Effector memory CD8-positive, alpha-beta T cell (primary cell): ENCODE results near the gene HSD17B2.
"Not testable (repeated sequence)": the region's sequence is repeated elsewhere in the genome, so short reads cannot be mapped to it uniquely, and the experiment has no call there.

Experiments
- ATAC-seq: fragments of 150-1000 bp; cut with Tn5 transposase; replicated peaks from 2 replicates; pipeline ENCODE4 v1.10.0; 2021; ENCODE audit warnings: mild to moderate bottlenecking, moderate library complexity
- DNase-seq, 3 experiments: peaks; one replicate each; pipeline ENCODE4 v3.0.0; 2021
- H3K27ac Mint-ChIP-seq, 2 donors: one replicate each; pipeline ENCODE4 v1.8.0; 2022; ENCODE audit warnings: mild to moderate bottlenecking in 2 of 2, mixed read lengths in 2 of 2, moderate library complexity in 2 of 2
- H3K27me3 Mint-ChIP-seq, 2 donors: one replicate each; pipeline ENCODE4 v1.8.0; 2022; ENCODE audit warnings: mixed read lengths in 2 of 2
- H3K36me3 Mint-ChIP-seq: one replicate; pipeline ENCODE4 v1.8.0; 2022; ENCODE audit warnings: mild to moderate bottlenecking, moderate library complexity, mixed read lengths; ENCODE audit not compliant: insufficient read depth
- H3K4me1 Mint-ChIP-seq, 2 donors: one replicate each; pipeline ENCODE4 v1.8.0; 2022; ENCODE audit warnings: low read depth in 2 of 2, mixed read lengths in 2 of 2
- H3K4me3 Mint-ChIP-seq, 2 donors: one replicate each; pipeline ENCODE4 v1.8.0; 2022; ENCODE audit warnings: mild to moderate bottlenecking in 2 of 2, mixed read lengths in 2 of 2, moderate library complexity in 2 of 2
- H3K9me3 Mint-ChIP-seq, 2 donors: one replicate each; pipeline ENCODE4 v1.8.0; 2022; ENCODE audit warnings: mixed read lengths in 2 of 2

HSD17B2 gene

GRCh38 chr16:82083710-82084353 is 48.8 kb downstream of the HSD17B2 start:
- peaks cover 0 to under 1% of the 10 kb centered on the region in 2 donors for H3K9me3 Mint-ChIP-seq
- peaks cover 6 to 12% of the 10 kb centered on the region in 2 donors for H3K27me3 Mint-ChIP-seq
- no peak for DNase-seq
- no peaks in the 10 kb centered on the region for H3K4me1 Mint-ChIP-seq
- H3K4me3 Mint-ChIP-seq: no peak overlapping the region
- no peak overlapping the region for H3K27ac Mint-ChIP-seq
- no peak for ATAC-seq
- no peaks in the 10 kb centered on the region for H3K36me3 Mint-ChIP-seq

GRCh38 chr16:82085011-82085779 is 50.1 kb downstream of the HSD17B2 start:
- H3K27ac Mint-ChIP-seq: no peak overlapping the region
- H3K27me3 Mint-ChIP-seq: peaks cover 6 to 12% of the 10 kb centered on the region in 2 donors
- no peaks in the 10 kb centered on the region for H3K36me3 Mint-ChIP-seq
- no peak for DNase-seq
- no peak overlapping the region for H3K4me3 Mint-ChIP-seq
- ATAC-seq: no peak
- H3K9me3 Mint-ChIP-seq: no peaks in the 10 kb centered on the region
- H3K4me1 Mint-ChIP-seq: no peaks in the 10 kb centered on the region

DNA sequence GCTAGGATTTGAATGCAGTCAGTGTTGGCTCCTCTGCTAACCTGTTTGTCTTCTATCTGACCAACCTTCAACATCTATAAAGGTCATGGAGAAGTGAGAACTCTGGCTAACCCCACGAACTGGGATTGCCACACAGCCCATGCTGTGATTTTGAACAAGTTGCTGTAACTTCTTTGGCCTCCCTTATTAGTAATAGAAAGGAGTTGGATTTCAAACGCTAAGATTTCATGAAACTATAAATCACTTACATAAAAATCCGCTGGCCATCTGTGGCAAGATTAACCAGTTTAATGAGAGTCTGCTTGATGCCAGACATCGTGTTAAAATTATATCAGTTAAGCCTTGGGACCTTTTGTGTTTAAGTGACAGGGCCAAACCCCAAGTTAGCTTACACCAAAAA is 53.4 kb downstream of the HSD17B2 start:
- H3K36me3 Mint-ChIP-seq: no peaks in the 10 kb centered on the region
- H3K27me3 Mint-ChIP-seq: peaks cover 9 to 22% of the 10 kb centered on the region in 2 donors
- no peak overlapping the region for H3K27ac Mint-ChIP-seq

GRCh38 chr16:82091241-82091640 is 56.2 kb downstream of the HSD17B2 start:
- H3K9me3 Mint-ChIP-seq: no peaks in the 10 kb centered on the region
- no peak for DNase-seq

More for the DNA sequence above, 53.4 kb downstream of the HSD17B2 start:
- no peak overlapping the region for H3K4me3 Mint-ChIP-seq
- H3K9me3 Mint-ChIP-seq: no peaks in the 10 kb centered on the region
- DNase-seq: no peak
- no peak for ATAC-seq
- no peaks in the 10 kb centered on the region for H3K4me1 Mint-ChIP-seq

DNA sequence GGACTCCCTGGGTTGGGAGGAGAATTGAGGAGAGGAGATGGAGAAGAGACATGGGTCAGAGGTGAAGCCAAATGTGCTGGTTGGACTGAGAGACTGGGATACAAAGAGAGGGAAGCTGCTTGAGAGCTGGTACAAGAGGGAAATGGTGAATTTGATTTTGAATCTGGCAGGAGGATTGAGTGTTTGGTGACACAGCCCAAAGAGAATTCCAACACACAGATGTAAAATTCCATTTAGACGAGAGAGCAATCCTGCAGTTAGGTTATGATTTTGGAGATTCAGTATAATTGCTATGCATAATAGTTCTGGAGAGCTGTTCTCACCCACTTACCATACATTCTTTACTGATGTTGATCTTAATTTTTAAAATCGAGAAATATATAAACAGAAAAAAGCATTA is 57.7 kb downstream of the HSD17B2 start:
- Mint-ChIP-seq H3K4me3 (no peak overlapping the region), H3K27me3 (peaks cover 9 to 30% of the 10 kb centered on the region in 2 donors), H3K4me1 (peaks cover 2 to 4% of the 10 kb centered on the region in 2 donors), H3K27ac (no peak overlapping the region), H3K36me3 (no peaks in the 10 kb centered on the region), H3K9me3 (no peaks in the 10 kb centered on the region)
- ATAC-seq (no peak), DNase-seq (no peak)

More at GRCh38 chr16:82091241-82091640, 56.2 kb downstream of the HSD17B2 start:
- peaks cover 9 to 25% of the 10 kb centered on the region in 2 donors for H3K27me3 Mint-ChIP-seq
- peaks cover 2 to 4% of the 10 kb centered on the region in 2 donors for H3K4me1 Mint-ChIP-seq
- no peak for ATAC-seq
- H3K36me3 Mint-ChIP-seq: no peaks in the 10 kb centered on the region
- H3K27ac Mint-ChIP-seq: no peak overlapping the region
- no peak overlapping the region for H3K4me3 Mint-ChIP-seq

DNA sequence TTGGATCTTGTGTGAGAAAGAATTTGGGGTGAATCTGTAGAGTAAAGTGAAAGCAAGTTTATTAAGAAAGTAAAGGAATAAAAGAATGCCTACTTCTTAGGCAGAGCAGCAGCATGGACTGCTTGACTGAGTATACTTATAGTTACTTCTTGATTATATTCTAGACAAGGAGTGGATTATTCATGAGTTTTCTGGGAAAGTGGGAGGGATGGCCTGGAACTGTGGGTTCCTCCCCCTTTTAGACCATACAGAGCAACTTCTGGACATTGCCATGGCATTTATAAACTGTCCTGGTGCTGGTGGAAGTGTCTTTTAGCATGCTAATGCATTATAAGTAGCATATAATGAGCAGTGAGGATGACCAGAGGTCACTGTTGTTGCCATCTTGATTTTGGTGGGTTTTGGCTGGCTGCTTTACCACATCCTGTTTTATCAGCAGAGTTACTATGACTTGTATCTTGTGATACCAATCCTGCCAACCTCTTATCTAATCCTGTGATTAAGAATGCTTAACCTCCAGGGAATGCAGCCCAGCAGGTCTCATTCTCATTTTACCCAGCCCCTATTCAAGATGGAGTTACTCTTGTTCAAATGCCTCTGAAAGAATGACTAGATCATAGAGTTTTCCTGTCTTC is 58.7 kb downstream of the HSD17B2 start:
- peaks cover 9 to 39% of the 10 kb centered on the region in 2 donors for H3K27me3 Mint-ChIP-seq
- H3K9me3 Mint-ChIP-seq: no peaks in the 10 kb centered on the region
- H3K27ac Mint-ChIP-seq: no peak overlapping the region
- DNase-seq (no peak), ATAC-seq (no peak)
- H3K36me3 Mint-ChIP-seq: no peaks in the 10 kb centered on the region
- no peak overlapping the region for H3K4me3 Mint-ChIP-seq
- peaks cover 2 to 4% of the 10 kb centered on the region in 2 donors for H3K4me1 Mint-ChIP-seq

- Mint-ChIP-seq H3K27me3 (peaks cover 12 to 47% of the 10 kb centered on the region in 2 donors), H3K27ac (no peak overlapping the region), H3K9me3 (peaks cover 0 to 2% of the 10 kb centered on the region in 2 donors), H3K4me1 (peaks cover 2 to 4% of the 10 kb centered on the region in 2 donors), H3K36me3 (no peaks in the 10 kb centered on the region), H3K4me3 (no peak overlapping the region)
- DNase-seq (no peak), ATAC-seq (no peak)
These were observed 60.0 kb downstream of the HSD17B2 start for GRCh38 chr16:82094942-82095540.

- DNase-seq (no peak), ATAC-seq (no peak)
- Mint-ChIP-seq H3K4me3 (no peak overlapping the region), H3K9me3 (peaks cover 0 to 2% of the 10 kb centered on the region in 2 donors), H3K27ac (no peak overlapping the region), H3K4me1 (peaks cover 2 to 4% of the 10 kb centered on the region in 2 donors), H3K27me3 (peaks cover 18 to 58% of the 10 kb centered on the region in 2 donors), H3K36me3 (no peaks in the 10 kb centered on the region)
These were observed 61.6 kb downstream of the HSD17B2 start for GRCh38 chr16:82096641-82097040.

- Mint-ChIP-seq H3K9me3 (no peaks in the 10 kb centered on the region), H3K4me3 (no peak overlapping the region), H3K27ac (no peak overlapping the region), H3K27me3 (peaks cover 44 to 47% of the 10 kb centered on the region in 2 donors), H3K4me1 (no peaks in the 10 kb centered on the region), H3K36me3 (no peaks in the 10 kb centered on the region)
- ATAC-seq (no peak), DNase-seq (no peak)
These were observed 70.1 kb downstream of the HSD17B2 start for GRCh38 chr16:82105107-82105506.

DNA sequence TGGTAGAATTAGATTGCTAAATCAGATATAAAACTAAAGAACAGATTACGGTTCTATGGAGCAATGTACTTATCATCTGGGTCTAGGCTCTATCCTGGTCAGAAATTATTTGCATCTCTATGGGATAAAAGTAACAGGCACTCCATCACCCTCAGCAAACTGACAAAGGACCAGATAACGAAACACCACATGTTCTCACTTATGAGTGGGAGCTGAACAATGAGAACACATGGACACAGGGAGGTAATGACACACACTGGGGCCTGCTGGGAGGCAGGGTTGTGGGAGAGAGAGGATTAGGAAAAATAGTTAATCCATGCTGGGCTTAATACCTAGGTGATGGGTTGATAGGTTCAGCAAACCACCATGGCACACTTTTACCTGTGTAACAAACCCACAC is 73.0 kb downstream of the HSD17B2 start:
- no peak for ATAC-seq
- no peak overlapping the region for H3K4me3 Mint-ChIP-seq
- no peak for DNase-seq
- no peaks in the 10 kb centered on the region for H3K36me3 Mint-ChIP-seq
- H3K27ac Mint-ChIP-seq: no peak overlapping the region
- no peaks in the 10 kb centered on the region for H3K9me3 Mint-ChIP-seq
- no peaks in the 10 kb centered on the region for H3K4me1 Mint-ChIP-seq
- H3K27me3 Mint-ChIP-seq: peaks cover 20 to 38% of the 10 kb centered on the region in 2 donors

DNA sequence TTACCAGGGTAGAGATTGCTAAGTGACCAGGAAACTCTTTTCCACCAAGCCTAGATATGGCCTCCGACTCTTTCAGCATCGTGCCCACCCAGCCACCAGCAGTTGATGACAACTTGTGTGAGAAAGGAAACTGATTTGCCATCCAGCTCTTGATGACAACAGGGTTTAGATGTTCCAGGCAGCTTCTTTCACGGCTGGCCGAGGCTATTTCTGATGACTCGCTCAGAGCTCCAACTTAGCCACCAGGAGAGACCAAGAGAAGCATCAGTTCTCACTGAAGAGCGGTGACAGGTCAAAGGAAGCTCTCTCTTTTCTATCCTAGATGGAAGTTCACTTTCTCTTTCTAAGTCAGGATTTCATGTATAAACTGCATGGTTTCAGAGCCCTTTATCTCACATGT is 73.7 kb downstream of the HSD17B2 start:
- no peaks in the 10 kb centered on the region for H3K4me1 Mint-ChIP-seq
- H3K4me3 Mint-ChIP-seq: no peak overlapping the region
- peaks cover 20 to 43% of the 10 kb centered on the region in 2 donors for H3K27me3 Mint-ChIP-seq
- ATAC-seq (no peak), DNase-seq (no peak)
- H3K36me3 Mint-ChIP-seq: no peaks in the 10 kb centered on the region
- H3K27ac Mint-ChIP-seq: no peak overlapping the region
- H3K9me3 Mint-ChIP-seq: no peaks in the 10 kb centered on the region

DNA sequence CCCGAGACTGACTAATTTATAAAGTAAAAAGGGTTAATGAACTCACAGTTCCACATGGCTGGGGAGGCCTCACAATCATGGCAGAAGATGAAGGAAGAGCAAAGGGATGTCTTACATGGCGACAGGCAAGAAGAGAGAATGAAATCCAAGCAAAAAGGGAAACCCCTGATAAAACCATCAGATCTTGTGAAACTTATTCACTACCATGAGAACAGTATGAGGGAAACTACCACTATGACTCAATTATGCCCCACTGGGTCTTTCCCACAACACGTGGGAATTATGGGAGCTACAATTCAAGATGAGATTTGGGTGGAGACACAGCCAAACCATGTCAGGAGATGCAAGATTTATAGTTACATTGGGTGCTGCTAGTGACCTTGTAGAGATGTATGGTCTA is 74.2 kb downstream of the HSD17B2 start:
- not testable (repeated sequence) for H3K36me3 Mint-ChIP-seq, H3K27ac Mint-ChIP-seq
- H3K27me3 Mint-ChIP-seq: peaks cover 20 to 45% of the 10 kb centered on the region in 2 donors

GRCh38 chr16:82111944-82112343 is 76.9 kb downstream of the HSD17B2 start:
- Mint-ChIP-seq H3K27ac (no peak overlapping the region), H3K36me3 (no peaks in the 10 kb centered on the region), H3K4me1 (no peaks in the 10 kb centered on the region), H3K9me3 (no peaks in the 10 kb centered on the region), H3K4me3 (no peak overlapping the region), H3K27me3 (peaks cover 20 to 36% of the 10 kb centered on the region in 2 donors)
- DNase-seq (no peak), ATAC-seq (no peak)

More for the DNA sequence above, 74.2 kb downstream of the HSD17B2 start:
- H3K4me3 Mint-ChIP-seq, H3K4me1 Mint-ChIP-seq, H3K9me3 Mint-ChIP-seq, DNase-seq, ATAC-seq: not testable (repeated sequence)
